Skin of body (tissue), 2 donors: ENCODE measurements around the gene SH3BP5. TPM values are rescaled to one million over a fixed set of nuclear protein-coding genes. Genes with fewer than 3 reads are reported as not detected.

Experiments
- DNase-seq: peaks from one replicate; lab custom pipeline; 2025; lab: John Stamatoyannopoulos, UW
- total RNA-seq: library from RNA; depleted of rRNA; stranded (reverse); fragments of >200 nt; gene quantifications from one replicate; pipeline ENCODE4 v1.2.3, GENCODE V29; 2014

Gene SH3BP5
- total RNA-seq, 1 donor from 2014 or later, result 44.2 TPM

DNA sequence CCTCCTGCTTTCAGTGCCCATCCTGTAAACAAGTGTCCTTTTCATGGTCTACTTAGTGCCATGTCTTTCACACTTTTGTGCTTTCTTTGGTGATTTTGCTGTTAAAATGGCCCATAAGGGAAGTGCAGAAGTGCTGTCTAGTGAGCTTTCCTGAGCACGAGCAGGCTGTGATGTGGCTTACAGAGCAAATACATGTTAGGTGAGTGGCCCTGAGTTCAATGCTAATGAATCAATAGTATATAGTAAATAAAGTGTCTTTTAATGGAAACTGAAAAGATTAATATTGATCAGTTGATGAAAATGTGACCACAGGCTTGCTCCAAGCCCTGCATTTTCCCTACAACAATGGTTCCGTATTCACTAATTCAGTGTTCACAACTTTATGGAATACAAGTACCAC, 5.7 kb downstream of the SH3BP5 start:
- DNase-seq, result no peak

DNA sequence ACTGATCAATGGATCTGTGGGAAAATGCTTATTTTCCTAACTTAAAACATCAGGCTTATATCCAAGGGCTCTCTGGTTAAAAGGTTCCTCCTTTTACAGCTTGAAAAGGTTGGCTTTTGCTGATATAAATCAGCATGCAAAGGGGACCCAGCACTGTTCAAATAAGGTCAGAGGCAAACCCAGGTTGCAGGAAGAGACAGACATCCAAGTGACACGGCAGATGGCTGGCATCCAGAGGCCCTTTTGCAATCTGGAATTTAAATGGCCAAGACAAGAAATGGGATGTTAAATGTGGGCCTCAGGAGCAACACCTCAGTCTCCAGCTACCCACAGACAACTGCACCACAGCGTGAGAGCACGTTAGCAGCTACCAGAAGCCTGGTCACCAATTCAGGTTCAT, 6.3 kb downstream of the SH3BP5 start:
- DNase-seq, result no peak

DNA sequence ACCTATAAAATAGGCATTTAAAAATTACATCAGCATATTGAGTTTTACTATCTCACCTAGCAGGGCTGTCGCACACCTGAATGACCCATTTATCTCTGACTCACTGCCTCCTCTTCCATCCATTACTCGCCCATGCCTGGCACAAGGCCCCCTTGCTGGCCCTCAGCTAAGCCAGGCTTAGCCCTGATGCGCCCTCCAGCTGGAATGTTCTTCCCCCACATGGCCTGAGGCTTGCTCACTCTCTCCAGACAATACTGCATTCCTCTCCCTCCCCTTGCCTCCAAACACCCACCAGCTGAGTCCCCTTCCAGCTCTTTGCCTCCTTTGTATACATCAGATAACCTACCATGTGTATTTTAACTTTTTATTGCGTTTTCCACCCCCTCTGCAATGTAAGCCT, 7.2 kb downstream of the SH3BP5 start:
- DNase-seq, result no peak

DNA sequence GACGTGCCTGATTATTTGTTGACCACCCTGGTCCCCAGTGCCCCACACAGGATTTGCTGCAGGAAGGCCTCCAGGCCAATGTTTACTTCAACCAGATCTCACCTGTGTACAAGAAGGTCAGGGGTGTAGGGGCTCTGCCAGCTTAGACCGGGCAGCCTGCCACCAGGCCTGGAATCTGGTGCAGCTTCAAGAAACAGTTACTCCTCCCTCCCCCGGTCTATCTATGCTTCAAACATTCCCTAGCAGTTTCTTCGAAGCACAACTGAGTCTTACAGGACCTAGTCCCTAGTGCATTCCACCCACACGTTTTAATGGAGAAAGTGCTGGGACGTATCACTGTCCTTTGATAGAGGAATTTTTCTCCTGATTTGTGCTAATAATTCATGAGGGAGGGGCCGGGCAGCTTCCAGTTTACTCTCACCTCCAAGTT, 8.0 kb downstream of the SH3BP5 start:
- DNase-seq, result no peak

DNA sequence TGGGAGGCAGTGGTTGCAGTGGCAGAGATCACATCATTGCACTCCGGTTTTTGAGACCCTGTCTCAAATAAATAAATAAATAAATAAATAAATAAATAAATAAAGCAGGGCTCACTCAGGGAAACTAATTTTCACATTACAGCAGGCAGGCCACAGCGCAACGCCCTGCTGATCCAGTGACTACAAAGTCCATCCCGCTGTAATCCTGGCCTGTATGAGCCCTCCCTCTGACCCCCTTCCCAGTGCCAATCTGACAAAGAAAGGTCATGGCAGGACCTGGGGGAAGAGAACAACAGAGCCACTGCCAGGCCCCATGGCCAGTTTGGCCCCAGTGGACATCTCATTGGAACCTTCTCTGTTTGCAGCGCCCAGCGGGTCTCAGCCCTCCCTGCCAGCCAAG, 9.3 kb downstream of the SH3BP5 start:
- DNase-seq, result no peak

DNA sequence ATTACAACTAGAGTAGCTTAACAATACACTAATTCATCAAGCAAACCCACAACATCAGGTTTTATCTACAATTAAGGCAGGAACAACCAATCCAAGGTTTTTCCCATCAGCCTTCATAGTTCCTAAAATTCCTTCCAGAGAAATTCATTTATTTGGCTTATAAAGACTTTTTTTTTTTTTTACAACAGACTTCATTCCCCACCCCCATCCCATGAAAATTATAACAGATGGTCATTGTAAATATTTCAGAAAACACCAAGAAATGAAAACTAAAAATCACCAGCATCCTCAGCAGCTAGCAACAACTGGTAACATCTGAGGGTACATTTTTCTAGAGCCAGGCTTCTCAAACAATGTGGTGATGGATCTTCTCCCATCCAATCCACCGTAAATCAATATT, 11.0 kb downstream of the SH3BP5 start:
- DNase-seq, result no peak

DNA sequence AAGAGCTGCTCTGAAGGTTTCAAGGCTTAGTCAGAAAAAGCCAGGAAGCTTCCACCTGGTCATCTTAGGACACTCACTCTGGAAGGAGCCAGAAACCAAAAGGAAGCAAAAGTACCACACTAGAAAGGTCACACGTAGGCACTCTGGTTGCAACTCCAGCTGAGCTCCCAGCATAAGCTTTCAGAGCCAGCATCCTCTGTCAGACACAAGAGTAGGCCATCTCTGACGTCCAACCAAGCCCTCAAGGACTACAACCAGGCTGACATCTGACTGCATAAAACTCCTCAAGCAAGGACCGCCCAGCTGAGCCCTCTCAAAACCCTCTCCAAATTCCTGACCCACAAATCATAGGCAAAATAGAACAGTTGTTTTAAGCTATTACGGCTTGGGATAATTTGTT, 12.8 kb downstream of the SH3BP5 start:
- DNase-seq, result peak; percentile 82

DNA sequence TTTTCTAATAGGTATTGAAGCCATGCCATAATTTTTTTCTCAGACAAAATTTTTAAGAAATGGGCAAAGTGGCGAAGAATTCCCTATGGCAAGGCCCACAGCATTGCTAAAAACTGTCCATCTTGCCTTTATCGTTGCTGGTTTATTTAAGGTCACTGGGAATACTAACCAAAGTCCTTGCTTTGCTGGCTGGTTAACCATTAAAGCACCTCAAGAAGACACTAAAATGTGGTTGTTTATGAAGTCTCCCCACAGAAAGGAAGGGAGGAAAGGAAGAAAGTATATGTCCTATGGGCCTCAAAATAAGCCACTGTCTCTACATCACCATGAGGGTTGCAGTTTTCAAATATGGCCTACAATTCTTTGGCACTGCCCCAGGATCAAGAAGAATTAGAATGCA, 13.2 kb downstream of the SH3BP5 start:
- no peak for DNase-seq

DNA sequence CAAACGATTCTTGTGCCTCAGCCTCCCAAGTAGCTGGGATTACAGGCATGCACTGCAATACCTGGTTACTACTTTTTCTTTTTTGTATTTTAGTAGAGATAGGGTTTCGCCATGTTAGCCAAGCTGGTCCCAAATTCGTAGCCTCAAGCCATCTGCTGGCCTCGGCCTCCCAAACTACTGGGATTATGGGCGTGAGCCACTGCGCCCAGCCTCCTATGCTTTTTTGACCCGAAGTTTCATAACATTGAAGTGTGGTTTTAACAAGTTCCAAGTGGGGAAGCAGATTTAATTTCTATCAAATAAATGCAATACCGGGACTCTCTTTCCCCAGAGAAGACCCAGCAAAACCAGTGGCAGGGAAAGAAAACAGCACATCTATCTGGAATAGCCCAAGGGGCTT, 13.7 kb downstream of the SH3BP5 start:
- DNase-seq, result no peak

DNA sequence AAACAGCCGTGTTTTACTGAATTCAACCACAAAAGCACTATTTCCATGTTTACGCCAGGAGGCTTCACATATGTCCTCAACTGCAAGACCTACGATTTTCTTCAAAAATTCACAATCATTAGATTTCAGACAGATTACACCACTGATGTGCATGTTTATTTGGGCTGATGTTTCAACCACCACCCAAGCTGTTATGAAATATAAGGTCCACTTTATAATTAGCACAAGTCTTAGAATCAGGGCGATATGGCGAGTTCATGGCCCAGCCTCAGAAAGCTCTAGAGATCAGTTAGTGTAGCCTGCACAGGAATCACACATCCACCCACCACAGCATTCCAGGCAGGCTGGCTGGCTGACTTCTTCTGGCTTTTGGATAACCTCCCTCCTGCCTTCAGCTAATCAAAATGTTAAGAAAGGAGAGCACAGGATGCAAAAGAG, 15.4 kb downstream of the SH3BP5 start:
- peak; percentile 92 for DNase-seq

DNA sequence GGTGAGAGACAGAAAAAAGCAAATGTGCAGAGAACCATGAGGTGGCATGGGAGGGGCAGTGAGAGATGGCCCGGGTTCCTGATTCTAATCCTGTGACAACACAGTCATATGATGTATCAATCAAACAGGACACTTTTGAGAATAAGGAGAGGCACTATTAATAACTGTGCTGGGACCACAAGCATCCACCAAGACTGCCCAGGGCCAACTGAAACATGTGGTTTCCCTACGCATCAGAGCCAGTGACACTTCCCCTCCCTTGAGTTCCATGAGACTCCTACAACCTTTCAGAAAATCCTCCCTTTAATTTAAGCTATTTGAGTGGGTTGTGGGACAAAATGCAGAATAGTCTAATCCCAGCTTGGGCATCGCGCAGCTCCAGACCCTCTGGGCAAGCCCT, 17.4 kb downstream of the SH3BP5 start:
- peak; percentile 82 for DNase-seq

DNA sequence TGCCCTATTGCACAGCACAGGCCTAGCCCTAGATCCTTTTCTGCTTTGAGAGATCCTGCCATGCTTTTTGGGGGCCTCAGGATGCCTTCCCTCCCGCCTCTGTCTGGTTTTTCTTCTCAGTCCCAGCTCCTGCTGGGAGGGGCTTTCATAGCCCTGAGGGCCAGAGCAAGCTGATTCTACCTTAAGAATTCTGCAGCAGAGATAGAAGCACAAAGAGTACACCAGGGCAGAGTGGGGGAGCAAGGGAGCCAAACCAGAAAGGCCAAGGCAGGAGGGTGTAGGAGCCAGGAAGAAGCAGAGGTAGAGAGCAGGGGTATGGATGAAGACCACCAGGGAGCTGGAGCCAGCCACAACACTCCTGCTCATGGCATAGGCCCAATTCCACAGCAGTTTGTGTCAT, 18.1 kb downstream of the SH3BP5 start:
- DNase-seq, result no peak

DNA sequence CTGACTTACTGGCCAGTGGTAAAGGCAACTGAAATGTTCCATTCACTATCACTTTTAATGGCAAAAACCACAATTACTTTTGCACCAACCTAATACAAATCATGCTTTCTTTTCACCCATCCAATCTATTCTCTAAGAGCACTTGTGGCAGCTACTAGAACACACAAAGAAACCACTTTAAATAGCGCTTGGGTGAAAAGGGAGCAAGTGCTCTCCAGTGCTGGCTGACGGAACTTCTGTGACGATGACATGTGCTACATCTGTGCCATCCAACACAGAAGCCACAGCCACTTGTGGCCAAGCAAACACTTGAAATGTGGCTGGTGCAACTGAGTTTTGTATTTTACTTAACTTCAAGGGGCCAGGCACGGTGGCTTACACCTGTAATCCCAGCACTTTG, 18.9 kb downstream of the SH3BP5 start:
- DNase-seq, result no peak

DNA sequence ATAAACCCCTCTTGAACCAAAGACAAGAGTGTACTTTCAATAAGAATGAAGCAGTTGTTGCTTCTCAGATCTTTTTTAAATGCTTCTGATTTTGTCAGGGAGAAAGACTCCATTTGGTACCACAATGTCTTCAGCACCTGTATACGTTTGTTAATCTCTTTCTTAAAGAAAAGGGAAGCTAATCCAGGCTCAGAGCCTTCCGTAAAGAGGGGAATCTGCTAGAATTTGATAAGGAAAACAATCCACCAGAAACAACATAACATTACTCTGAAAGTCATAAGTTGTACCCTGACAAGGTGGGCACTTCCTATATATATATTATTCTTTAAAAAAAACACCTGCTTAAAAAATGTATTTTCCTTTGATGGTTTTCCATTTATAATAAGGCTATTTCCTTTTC, 19.8 kb downstream of the SH3BP5 start:
- DNase-seq, result no peak

DNA sequence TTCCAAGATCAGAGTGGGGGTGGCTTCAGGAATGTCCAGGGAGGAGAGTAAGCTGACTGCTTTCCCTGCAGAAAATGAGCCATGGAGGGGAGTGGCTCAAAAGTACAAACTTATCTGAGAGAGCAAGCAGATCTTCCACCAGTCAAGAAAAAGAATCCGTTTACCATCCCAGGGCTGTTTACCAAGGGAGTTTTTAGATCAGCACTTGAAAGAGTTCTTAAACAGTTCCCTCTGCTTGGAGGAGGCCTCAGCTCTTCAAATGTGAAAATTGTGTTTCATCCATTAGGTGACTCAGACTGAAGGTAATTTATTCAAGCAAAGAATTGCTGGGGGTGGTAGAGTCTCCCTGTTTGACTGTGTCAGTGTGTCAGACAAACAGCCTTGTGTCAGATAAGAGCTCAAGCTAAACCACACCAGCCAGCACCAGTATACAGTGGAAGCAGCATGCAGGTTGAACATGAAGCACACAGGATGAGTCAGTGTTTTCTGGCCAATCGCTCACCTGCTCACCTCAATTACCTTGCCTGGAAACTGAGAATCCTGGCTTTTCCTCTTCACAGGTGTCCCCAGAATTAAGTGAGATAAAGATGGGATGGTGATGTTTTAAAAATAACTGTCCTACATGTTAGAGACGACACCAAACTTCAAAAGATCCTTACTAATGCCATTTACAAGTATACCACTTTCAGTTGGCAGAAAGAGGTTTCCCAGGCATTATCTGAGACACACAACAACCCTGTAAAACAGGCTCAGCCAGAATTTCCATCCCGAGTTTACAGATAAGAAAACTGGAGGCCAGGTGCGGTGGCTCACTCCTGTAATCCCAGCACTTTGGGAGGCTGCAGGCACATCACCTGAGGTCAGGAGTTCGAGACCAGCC, 21.7 kb downstream of the SH3BP5 start:
- DNase-seq, result peak; percentile 42

DNA sequence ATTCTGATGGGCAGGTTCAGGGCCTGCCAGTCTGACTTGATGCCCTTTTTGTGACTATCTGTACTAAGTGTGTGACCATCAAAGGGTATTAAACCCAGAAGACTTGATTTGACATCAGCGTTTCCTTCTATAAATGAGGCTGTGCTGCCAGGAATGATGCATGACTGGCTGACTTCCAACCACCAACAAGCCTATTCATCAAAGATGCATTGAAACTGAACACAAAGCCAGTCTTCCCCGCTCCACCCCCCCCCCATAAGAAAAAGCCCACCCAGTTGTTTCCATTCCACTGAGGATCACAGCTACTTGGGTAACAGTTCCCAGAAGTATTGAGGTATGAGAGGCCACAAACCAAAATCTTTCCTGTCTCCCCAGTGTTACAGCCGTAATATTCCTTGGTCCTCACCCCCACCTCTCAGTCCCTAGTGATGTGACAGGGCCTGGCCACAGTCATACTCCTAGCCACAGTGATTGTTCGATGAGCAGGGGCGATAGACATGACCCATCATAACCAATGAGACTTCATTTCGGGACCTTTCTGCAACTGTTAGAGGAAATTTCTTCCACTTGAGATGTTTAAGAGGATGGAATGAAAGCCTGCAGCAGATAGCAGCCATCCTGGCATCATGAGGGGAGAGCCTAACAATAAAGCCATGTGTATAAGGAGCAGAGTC, 22.6 kb downstream of the SH3BP5 start:
- peak; percentile 62 for DNase-seq

DNA sequence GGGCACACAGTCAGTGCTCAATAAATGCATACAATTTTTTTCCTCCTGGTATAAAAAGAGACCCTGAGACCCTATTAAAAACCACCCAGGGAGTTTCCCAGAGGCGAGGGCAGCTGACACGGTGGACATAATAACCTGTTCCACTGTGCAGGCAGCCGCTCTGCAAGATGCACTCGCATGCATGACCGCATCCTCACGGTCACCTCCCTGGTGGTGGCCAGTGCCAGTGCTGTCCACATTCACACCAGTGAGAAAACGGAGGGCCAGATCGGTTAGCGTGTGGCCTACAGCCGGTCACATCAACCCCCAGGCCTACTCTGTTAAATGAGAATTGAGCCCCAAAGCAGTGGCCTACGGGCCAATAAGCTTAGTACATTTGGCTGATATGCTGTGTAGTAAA, 24.8 kb downstream of the SH3BP5 start:
- no peak for DNase-seq

DNA sequence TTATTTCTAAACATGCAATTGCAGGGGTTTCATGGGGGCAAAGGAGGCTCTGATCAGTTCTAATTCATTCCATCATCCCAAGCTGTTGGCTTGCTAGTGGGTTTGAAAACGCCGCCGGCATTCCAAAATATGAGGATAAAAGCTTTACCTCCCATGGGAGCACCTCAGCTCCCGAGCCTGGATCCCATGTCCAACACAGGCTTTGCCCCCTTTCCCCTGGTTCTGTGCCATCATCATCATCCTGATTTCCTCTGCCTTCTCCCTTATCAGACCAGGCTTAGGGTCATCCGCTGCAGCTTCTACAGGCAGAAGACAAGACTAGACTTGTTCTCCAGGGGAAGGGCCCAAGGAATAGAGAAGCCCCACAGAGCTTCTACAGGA, 25.4 kb downstream of the SH3BP5 start:
- no peak for DNase-seq

DNA sequence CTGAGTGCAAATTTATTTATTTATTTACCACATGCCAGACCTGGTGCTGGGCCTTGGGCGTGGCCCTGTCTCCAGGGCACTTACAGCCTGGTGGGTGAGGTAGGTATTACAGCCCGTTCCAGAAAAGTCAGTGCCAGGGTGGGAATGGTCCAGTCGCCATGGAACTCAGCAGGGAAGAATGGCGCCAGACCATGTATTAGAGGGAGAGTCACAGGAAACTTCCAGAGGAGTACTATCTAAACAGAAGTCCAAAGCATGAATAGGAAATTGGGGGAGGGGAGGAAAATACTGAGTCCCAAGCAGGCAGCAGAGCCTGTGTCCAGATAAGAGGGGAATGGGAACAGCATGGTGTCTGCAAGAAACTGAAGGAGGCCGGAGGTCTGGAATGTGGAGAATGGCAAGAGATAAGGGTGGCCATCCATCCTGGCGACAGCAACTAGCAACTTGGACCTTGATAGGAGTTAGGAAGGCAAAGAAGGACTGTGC, 27.0 kb downstream of the SH3BP5 start:
- no peak for DNase-seq

DNA sequence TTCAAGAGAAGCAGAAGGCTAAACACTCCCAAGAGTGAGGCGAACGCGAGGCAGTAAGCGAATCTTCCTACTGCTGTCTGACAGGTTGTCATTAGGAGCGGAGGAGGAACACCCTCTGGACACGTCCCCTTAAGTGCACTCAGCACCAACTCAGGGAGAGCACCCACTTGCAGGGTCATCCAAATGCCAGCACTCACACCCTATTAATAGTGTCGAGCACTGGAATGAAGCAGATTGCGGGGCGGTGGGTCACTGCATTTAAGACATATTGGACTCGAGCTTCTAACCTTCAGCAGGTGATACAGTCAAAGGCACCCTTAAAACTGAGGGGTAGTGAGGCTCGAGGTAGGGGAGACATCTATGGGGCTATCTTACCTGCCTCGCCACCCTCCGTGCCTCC, 28.7 kb downstream of the SH3BP5 start:
- DNase-seq, result no peak

DNA sequence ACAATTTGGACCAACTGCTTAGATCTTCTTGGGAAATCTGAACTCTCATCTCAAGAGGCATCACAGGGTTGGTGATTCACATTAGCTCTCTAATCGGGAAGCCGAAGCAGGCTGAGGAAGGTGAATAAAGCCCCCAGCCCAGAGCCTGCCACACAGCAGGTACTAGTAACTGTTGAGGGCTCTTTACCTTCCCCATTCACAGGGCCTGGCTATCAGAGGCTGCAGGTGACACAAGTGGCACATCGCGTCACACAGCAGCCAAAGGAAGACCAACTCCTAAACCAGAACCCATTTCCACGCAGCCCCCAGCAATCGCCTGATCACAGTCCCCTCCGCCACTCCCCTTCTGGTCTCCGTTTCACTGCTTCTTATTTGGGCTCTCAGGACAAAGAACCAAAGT, 29.2 kb downstream of the SH3BP5 start:
- no peak for DNase-seq

DNA sequence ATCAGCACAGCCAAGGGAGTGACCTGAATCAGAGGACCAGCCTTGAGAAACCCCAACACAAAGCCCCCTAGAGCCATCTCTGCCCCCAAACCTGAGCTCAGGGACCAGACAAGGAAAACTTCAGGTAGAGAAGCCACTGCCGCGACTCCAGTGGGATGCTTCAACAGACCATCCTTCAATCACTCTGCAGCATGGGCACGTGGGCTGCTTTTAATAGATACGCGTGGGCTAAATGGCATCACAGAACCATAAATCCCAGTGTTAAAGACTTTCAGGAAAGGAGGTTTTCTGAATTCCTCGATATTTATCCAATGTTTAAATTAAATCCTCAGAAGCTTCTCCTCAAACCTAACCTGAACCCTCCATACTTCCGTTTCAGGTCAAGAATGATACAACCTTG, 30.6 kb downstream of the SH3BP5 start:
- DNase-seq, result no peak
